HFFc6 (cell line): ENCODE measurements around the gene ARHGEF17. TPM values are rescaled to one million over a fixed set of nuclear protein-coding genes. Genes with fewer than 3 reads are reported as not detected.
A peak's percentile ranks its signal among the peaks of the same experiment; 100 is the strongest.

Source experiments
- DNase-seq: peaks from one replicate; pipeline ENCODE4 v3.0.0-alpha.2; 2018
- H3K27ac Mint-ChIP-seq: 2 replicates; pipeline ENCODE4 v1.8.0; 2020; ENCODE audit warnings: mild to moderate bottlenecking, mixed read lengths
- H3K27me3 Mint-ChIP-seq: 2 replicates; pipeline ENCODE4 v1.8.0; 2021; ENCODE audit warnings: mild to moderate bottlenecking, moderate library complexity, mixed read lengths; ENCODE audit not compliant: insufficient read depth
- H3K36me3 Mint-ChIP-seq: 2 replicates; pipeline ENCODE4 v1.8.0; 2021; ENCODE audit warnings: low read depth, mixed read lengths
- H3K4me1 Mint-ChIP-seq: 2 replicates; pipeline ENCODE4 v1.8.0; 2020; ENCODE audit warnings: low read depth, mixed read lengths
- H3K4me3 Mint-ChIP-seq: 2 replicates; pipeline ENCODE4 v1.8.0; 2020; ENCODE audit warnings: mild to moderate bottlenecking, moderate library complexity, mixed read lengths
- H3K9me3 Mint-ChIP-seq: 2 replicates; pipeline ENCODE4 v1.8.0; 2020; ENCODE audit warnings: mild to moderate bottlenecking, mixed read lengths
- CTCF ChIP-seq: fragments of 200-600 bp; sonication (generic); IDR thresholded peaks from 2 replicates; pipeline ENCODE4 v1.5.0; 2021; ENCODE audit warnings: antibody characterized with exemption, mild to moderate bottlenecking
- total RNA-seq, 6 experiments: library from RNA; stranded (reverse); fragmentation: NEBNext Ultra II Directional; extraction: Animal tissue kit (Norgen Biotek cat#: 25700); gene quantifications; 2 replicates in 1 of 6; 3 replicates in 5 of 6; pipeline ENCODE4 v1.2.3, GENCODE V29; 2021

Gene ARHGEF17
- total RNA-seq, 6 experiments from 2014 or later = 84.6 to 112 (median 92.1) TPM

- DNase-seq = no peak
- Mint-ChIP-seq H3K4me3 (no peak overlapping the region; the same call in 1 of the 2 replicates), H3K27ac (peak overlapping the region; percentile 59; the same call in 1 of the 2 replicates), H3K9me3 (no peaks in the 10 kb centered on the region), H3K27me3 (no peaks in the 10 kb centered on the region), H3K36me3 (no peaks in the 10 kb centered on the region), H3K4me1 (peaks cover 61% of the 10 kb centered on the region)
- no peak for TF ChIP-seq CTCF
These were observed 15.6 kb upstream of the ARHGEF17 start for GRCh38 chr11:73292525-73292894.

GRCh38 chr11:73293356-73293936 is 14.6 kb upstream of the ARHGEF17 start:
- Mint-ChIP-seq H3K4me3 (no peak overlapping the region), H3K4me1 (peaks cover 62% of the 10 kb centered on the region), H3K27ac (peak overlapping the region; percentile 24; the same call in 1 of the 2 replicates), H3K9me3 (no peaks in the 10 kb centered on the region), H3K27me3 (no peaks in the 10 kb centered on the region), H3K36me3 (no peaks in the 10 kb centered on the region)
- no peak for TF ChIP-seq CTCF
- DNase-seq = no peak

- Mint-ChIP-seq H3K4me1 (peaks cover 50% of the 10 kb centered on the region), H3K9me3 (no peaks in the 10 kb centered on the region), H3K36me3 (no peaks in the 10 kb centered on the region), H3K27ac (peak overlapping the region; percentile 95), H3K27me3 (no peaks in the 10 kb centered on the region), H3K4me3 (no peak overlapping the region; the same call in 1 of the 2 replicates)
- TF ChIP-seq CTCF = no peak
- DNase-seq = no peak
These were observed 13.5 kb upstream of the ARHGEF17 start for GRCh38 chr11:73294604-73295003.

GRCh38 chr11:73295241-73295995 is 12.7 kb upstream of the ARHGEF17 start:
- Mint-ChIP-seq H3K27ac (peak overlapping the region; percentile 95), H3K9me3 (no peaks in the 10 kb centered on the region), H3K4me3 (peak overlapping the region; percentile 60), H3K36me3 (no peaks in the 10 kb centered on the region), H3K4me1 (peaks cover 46% of the 10 kb centered on the region), H3K27me3 (no peaks in the 10 kb centered on the region)
- peak; percentile 98 for DNase-seq
- TF ChIP-seq CTCF = peak; percentile 99

- Mint-ChIP-seq H3K9me3 (no peaks in the 10 kb centered on the region), H3K27ac (peak overlapping the region; percentile 95), H3K36me3 (no peaks in the 10 kb centered on the region), H3K4me1 (peaks cover 46% of the 10 kb centered on the region), H3K27me3 (no peaks in the 10 kb centered on the region), H3K4me3 (no peak overlapping the region)
- no peak for DNase-seq
- TF ChIP-seq CTCF = no peak
These were observed 12.1 kb upstream of the ARHGEF17 start for GRCh38 chr11:73295996-73296318.
